ENCODE data around the gene SORCS2. TPM values are rescaled to one million over a fixed set of nuclear protein-coding genes. Genes with fewer than 3 reads are reported as not detected.

SORCS2 gene
- total and polyA plus RNA-seq, 2 of the 13 experiments (the other 11 are each of a cell fraction or from before 2014, with no cell fraction given) = 0.82 to 1.0 TPM

DNA sequence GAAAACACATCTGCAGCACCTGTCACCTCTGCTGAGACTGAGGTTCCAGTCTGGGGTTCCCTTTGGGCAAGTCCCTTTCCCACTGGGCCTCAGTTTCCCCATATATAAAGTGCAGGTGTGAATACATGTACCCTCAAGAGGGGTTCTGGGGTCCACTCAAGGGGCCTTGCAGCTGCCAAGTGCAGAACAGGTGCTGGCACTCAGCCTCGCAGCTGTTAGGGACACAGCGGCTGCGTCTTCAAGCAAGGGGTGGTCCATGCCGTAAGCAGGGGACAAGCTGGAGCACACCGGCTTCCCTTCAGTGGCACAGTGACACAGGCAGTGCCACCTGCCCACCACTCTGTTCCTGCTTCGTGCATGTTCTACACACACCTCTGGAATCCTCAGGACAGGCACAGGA is 329.3 kb downstream of the SORCS2 start:
- no peaks in the 10 kb centered on the region for H3K36me3 ChIP-seq (replicated peaks in 1 of 2; ENCODE audit: control insufficient read depth in 1 of 2, insufficient read depth in 2 of 2, low read length in 2 of 2)
- no peaks in the 10 kb centered on the region for H4K20me1 ChIP-seq (ENCODE audit: insufficient read depth, low read length)
- no peaks in the 10 kb centered on the region for H3K79me2 ChIP-seq (ENCODE audit: insufficient read depth, low read length)
- no peak overlapping the region for H2AFZ ChIP-seq (ENCODE audit: low read length)
- in situ Hi-C loops (cut with HindIII; ENCODE audit: extremely low pct_ligation_motif_present, low pct_unique_long_range_greater_than_20kb) = no loop called here
- no peaks in the 10 kb centered on the region for H3K9me3 ChIP-seq (ENCODE audit: low read length)
- 43% methylated on average over 6 of the region's 6 CpGs for WGBS (ENCODE audit: low lambda C conversion rate)
- TF ChIP-seq ZNF614 (CRISPR knock-in tag; IDR thresholded peaks at IDR 0.05; ENCODE audit: borderline replicate concordance) = no peak
- TF ChIP-seq ZC3H4 (CRISPR knock-in tag; IDR thresholded peaks at IDR 0.05; ENCODE audit: borderline replicate concordance) = no peak
- no peak for TF ChIP-seq MAFK (conservative IDR thresholded peaks at IDR 0.05 in 1 of 2, IDR thresholded peaks at IDR 0.05 in 1 of 2; ENCODE audit: low read length in 2 of 2)
- TF ChIP-seq, protein P1, sequence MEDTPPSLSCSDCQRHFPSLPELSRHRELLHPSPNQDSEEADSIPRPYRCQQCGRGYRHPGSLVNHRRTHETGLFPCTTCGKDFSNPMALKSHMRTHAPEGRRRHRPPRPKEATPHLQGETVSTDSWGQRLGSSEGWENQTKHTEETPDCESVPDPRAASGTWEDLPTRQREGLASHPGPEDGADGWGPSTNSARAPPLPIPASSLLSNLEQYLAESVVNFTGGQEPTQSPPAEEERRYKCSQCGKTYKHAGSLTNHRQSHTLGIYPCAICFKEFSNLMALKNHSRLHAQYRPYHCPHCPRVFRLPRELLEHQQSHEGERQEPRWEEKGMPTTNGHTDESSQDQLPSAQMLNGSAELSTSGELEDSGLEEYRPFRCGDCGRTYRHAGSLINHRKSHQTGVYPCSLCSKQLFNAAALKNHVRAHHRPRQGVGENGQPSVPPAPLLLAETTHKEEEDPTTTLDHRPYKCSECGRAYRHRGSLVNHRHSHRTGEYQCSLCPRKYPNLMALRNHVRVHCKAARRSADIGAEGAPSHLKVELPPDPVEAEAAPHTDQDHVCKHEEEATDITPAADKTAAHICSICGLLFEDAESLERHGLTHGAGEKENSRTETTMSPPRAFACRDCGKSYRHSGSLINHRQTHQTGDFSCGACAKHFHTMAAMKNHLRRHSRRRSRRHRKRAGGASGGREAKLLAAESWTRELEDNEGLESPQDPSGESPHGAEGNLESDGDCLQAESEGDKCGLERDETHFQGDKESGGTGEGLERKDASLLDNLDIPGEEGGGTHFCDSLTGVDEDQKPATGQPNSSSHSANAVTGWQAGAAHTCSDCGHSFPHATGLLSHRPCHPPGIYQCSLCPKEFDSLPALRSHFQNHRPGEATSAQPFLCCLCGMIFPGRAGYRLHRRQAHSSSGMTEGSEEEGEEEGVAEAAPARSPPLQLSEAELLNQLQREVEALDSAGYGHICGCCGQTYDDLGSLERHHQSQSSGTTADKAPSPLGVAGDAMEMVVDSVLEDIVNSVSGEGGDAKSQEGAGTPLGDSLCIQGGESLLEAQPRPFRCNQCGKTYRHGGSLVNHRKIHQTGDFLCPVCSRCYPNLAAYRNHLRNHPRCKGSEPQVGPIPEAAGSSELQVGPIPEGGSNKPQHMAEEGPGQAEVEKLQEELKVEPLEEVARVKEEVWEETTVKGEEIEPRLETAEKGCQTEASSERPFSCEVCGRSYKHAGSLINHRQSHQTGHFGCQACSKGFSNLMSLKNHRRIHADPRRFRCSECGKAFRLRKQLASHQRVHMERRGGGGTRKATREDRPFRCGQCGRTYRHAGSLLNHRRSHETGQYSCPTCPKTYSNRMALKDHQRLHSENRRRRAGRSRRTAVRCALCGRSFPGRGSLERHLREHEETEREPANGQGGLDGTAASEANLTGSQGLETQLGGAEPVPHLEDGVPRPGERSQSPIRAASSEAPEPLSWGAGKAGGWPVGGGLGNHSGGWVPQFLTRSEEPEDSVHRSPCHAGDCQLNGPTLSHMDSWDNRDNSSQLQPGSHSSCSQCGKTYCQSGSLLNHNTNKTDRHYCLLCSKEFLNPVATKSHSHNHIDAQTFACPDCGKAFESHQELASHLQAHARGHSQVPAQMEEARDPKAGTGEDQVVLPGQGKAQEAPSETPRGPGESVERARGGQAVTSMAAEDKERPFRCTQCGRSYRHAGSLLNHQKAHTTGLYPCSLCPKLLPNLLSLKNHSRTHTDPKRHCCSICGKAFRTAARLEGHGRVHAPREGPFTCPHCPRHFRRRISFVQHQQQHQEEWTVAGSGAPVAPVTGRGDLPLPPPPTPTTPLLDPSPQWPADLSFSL (CRISPR knock-in tag; IDR thresholded peaks at IDR 0.05) = no peak
- TF ChIP-seq, protein P2, sequence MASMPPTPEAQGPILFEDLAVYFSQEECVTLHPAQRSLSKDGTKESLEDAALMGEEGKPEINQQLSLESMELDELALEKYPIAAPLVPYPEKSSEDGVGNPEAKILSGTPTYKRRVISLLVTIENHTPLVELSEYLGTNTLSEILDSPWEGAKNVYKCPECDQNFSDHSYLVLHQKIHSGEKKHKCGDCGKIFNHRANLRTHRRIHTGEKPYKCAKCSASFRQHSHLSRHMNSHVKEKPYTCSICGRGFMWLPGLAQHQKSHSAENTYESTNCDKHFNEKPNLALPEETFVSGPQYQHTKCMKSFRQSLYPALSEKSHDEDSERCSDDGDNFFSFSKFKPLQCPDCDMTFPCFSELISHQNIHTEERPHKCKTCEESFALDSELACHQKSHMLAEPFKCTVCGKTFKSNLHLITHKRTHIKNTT (CRISPR knock-in tag; IDR thresholded peaks at IDR 0.05) = no peak
- TF ChIP-seq BHLHE40 (IDR thresholded peaks at IDR 0.05; ENCODE audit: low read length) = no peak
- TF ChIP-seq ZNF275 (CRISPR knock-in tag; IDR thresholded peaks at IDR 0.05; ENCODE audit: borderline replicate concordance) = no peak
- no peak for TF ChIP-seq ZNF768 (CRISPR knock-in tag; IDR thresholded peaks at IDR 0.05)
- H3K4me2 ChIP-seq (ENCODE audit: low read depth, low read length) = no peak overlapping the region
- H3K4me1 ChIP-seq (ENCODE audit: insufficient read depth, low read length) = peaks cover 35% of the 10 kb centered on the region
- H3K27me3 ChIP-seq (ENCODE audit: control insufficient read depth in 1 of 2, insufficient read depth in 2 of 2, low read length in 2 of 2) = peaks cover 2 to 32% of the 10 kb centered on the region in 2 experiments
- H3K9ac ChIP-seq (ENCODE audit: insufficient read depth, low read depth, low read length) = no peak overlapping the region
- BruUV-seq (replicated peaks) = no TSS peak
- FAIRE-seq = no peak
- no peak overlapping the region for H3K27ac ChIP-seq (ENCODE audit: extremely low read length, insufficient read depth, low read length)
- ChIA-PET POLR2A (no interaction called here), CTCF (ENCODE audit: low intra/inter-chr PET ratio, low total read pairs) (no interaction called here)
- H3K4me3 ChIP-seq (replicated peaks in 1 of 3; ENCODE audit: insufficient read depth in 1 of 3, low read depth in 2 of 3, low read length in 3 of 3) = no peak overlapping the region
- intact Hi-C loops (cut with micrococcal nuclease; ENCODE audit: unreplicated experiment) = no loop called here
- ATAC-seq = no peak
- DNase-seq (ENCODE audit: low spot score) = no peak
